T1000 (cell line): Measurements from ENCODE around the gene TSG101.

Source experiments
- DNase-seq: peaks from one replicate; lab custom pipeline; 2025; ENCODE audit warnings: mixed read lengths; lab: John Stamatoyannopoulos, UW

Gene TSG101

GRCh38 chr11:18492888-18493287 lies 33.9 kb downstream of the TSG101 start:
- DNase-seq, result no peak

DNA sequence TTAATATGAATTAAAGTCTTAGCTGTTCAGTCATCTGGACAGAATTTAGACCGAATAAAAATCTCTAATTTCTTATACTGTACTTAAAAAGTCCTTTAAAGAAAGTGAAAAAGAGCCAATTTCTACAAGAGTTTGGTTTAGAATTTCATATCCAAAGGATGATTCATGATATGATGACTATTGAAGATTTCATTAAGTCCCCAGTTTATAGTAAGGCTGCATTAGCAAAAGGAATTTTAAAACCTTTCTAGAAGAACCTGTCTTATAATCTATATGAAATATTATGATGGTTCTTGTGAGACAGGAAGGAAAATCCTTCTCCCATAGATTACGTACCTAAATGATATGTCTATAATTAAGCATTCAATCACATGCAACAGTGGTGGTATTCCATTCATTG lies 34.8 kb downstream of the TSG101 start:
- no peak for DNase-seq

DNA sequence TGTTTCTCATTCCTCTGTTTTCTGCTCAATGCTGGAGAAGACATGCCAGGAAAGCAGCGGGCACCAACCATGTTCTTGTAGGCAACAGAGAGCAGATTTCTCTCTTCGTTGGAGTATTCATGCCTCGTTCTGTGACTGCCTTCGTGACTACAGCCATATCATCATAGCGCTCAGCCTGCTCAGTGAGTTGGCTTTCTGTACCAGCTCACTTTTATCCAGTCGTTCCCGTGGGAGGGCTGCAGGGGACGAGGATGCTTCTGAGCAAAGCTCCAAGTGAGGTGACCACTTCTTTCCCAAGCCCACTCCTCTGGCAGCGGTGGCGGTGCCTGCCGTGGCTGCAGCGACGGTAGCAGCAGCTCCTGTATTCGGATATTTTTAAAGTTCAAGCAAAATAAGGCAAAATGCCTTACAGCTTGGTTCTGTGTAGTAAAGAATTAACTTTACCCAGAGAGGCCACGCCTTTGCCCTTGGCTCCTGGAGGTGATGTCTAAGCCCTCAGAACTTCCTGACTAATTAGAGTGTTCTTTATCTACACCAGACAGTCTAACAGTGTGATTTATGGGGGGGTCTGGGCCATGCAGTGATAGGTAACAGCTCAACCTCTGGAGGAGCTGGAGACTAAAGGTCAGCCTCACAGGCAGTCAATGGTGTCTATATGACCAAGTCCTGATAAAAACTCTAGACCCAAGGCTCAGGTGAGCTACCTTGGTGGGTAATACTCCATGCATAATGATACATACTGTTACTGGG lies 35.8 kb downstream of the TSG101 start:
- DNase-seq, result no peak

DNA sequence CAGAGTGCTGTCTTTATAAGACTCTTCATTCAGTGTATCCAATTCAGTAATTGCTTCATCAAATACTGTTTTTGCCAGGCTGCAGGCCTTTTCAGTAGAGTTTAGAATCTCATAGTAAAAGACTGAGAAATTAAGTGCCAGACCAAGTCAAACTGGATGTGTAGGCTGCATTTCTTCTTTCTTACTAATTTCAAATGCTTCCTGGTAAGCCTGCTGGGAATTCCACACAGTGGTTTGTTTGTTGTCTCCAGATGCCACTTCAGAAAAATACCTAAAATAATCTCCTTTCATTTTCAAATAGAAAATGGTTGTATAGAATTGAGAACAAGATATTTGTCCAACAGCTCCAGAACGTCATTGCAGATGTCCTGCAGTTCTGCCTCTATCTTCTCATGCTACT lies 36.4 kb downstream of the TSG101 start:
- DNase-seq, result no peak

- no peak for DNase-seq
These were observed 40.7 kb downstream of the TSG101 start for GRCh38 chr11:18485913-18486528.

GRCh38 chr11:18479063-18479462 lies 47.7 kb downstream of the TSG101 start:
- DNase-seq, result no peak

DNA sequence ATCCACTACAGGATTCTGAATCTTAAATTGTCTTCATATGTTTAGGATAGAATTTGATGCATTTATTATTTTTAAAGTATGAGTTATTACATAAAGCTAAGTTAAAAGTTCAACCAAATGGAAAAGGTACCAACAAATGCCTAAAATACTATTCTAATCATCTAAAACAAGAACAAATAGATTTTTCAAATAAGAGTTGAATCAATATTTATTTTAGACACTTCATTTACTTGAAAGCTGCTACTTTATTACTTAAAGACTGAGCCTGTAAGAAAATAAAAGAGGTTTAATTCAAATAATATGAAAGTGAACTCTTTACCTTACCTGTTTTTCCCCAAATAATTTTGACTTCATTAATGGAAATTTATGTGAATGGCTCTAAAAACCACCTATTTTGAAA lies 54.2 kb downstream of the TSG101 start:
- no peak for DNase-seq

GRCh38 chr11:18471995-18472394 lies 54.7 kb downstream of the TSG101 start:
- no peak for DNase-seq

- DNase-seq, result no peak
These were observed 57.8 kb downstream of the TSG101 start for GRCh38 chr11:18468961-18469360.

GRCh38 chr11:18468059-18468458 lies 58.7 kb downstream of the TSG101 start:
- DNase-seq, result no peak

DNA sequence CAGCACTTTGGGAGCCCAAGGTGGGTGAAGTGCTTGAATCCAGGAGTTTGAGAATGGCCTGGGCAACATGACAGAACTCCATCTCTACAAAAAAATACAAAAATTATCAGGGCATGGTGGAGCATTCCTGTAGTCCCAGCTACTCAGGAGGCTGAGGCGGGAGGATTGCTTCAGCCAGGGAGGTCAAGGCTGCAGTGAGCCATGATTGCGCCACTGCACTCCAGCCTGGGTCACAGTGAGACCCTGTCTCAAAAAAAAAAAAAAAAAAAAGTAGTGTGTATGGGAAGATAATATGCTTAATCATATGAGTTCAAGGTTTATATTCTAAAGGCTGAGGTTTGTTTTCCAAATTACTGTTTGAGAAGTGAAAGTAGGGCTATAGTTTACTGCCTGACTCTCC lies 60.3 kb downstream of the TSG101 start:
- DNase-seq, result no peak

DNA sequence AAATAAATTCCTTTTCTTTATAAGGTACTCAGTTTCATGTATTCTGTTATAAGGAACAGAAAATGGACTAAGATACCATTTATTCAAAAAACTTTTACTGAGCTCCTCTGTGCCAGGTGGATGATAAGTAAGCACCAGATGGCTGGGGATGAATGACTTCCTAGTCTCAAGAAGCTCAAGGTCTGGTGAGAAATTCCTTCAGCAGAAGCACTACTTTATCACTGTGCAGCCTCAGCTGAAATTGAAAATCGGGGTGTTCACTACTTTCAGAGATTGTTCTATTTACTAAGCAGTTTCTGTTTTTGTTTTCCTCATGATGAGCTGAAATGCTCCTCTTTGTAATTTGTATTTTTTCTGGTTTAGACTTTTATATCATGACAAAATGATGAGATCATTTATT lies 63.3 kb downstream of the TSG101 start:
- DNase-seq, result no peak

- DNase-seq, result no peak
These were observed 64.8 kb downstream of the TSG101 start for GRCh38 chr11:18461909-18462308.

DNA sequence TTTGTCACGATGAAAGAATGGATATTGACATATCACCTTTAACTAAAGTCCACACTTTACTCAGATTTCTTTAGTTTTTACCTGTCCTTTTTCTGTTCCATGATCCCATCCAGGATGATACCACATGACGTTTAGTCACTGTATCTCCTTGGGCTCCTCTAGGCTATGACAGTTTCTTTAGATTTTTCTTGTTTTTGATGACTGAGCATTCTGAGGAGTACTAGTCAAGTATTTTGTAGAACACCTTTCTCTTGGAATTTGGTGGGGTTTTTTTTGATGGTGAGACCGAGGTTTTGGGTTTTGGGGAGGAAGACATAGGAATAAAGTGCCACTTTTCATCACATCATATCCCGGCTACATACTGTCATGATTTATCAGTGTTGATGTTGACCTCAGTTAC lies 67.1 kb downstream of the TSG101 start:
- DNase-seq, result no peak

- DNase-seq, result no peak
These were observed 69.3 kb downstream of the TSG101 start for GRCh38 chr11:18457450-18457849.

DNA sequence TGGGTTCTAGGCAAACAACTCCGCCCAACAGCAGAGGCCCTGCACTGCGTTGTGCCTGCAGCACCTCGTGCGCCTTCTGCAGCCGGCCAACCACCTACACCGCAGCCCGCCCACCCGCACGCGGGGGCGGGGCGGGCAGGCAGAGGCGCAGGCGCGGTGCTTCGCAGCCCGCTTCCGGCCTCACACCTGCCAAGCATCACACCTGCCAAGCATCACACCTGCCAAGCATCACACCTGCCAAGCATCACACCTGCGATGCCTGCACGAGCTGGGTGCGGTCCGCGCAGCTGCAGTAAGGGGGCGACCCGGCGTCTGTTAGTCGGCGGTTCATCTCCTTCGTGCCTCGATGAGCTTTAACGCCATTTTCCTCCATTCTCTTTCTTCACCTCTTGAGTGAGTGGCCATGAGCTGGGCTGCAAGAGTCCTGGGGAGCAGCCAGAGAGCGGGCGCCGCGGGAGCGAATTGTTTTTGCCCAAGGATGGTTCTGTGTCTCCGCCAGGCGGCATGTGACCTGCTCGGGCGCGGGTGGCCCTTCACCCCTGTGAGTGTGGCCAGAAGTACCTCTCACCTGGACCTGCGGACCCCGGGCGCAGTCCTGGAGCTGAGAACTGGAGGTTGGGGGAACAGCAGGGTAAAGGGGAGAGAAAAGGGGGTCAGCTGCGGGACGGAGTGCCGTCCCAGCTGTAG lies 70.9 kb downstream of the TSG101 start, which contains the start of gene LDHAL6A:
LDHAL6A (plus strand) TSS at position 171 of the 687 bp plus-strand sequence. CDS start 825 bp downstream, outside the sequence.
- no peak for DNase-seq

- no peak for DNase-seq
These were observed 73.8 kb downstream of the TSG101 start for GRCh38 chr11:18452927-18453326.

DNA sequence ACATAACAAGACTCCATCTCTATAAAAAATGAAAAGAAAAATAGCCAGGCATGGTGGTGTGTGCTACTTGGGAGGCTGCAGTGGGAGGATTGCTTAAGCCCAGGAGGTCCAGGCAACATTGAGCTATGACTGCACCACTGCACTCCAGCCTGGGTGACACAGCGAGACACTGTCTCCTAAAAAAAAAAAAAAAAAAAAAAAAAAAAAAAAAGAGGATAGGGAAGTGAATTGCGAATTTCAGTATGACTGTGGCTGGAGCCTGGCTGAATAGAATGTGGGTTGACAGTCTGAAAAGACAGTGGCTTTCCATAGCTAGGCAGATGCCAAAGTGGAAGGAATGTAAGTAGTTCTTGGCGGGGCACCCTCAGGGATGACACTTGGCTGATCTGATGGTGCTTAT lies 77.5 kb downstream of the TSG101 start:
- no peak for DNase-seq

- no peak for DNase-seq
These were observed 88.1 kb downstream of the TSG101 start for GRCh38 chr11:18438691-18439090.
